GM18511 (cell line): ENCODE results near the gene LTBP1.
"Not testable (repeated sequence)": the region's sequence is repeated elsewhere in the genome, so short reads cannot be mapped to it uniquely, and the experiment has no call there.

Experiments
- ATAC-seq: cut with Tn5 transposase; IDR thresholded peaks from one replicate; pipeline ENCODE4 v1.9.1; 2021; ENCODE audit warnings: mild to moderate bottlenecking, moderate library complexity; ENCODE audit not compliant: unreplicated experiment

The LTBP1 gene

GRCh38 chr2:33215299-33215698, 268.5 kb downstream of the LTBP1 start:
- ATAC-seq = no peak

GRCh38 chr2:33215983-33216382, 269.2 kb downstream of the LTBP1 start:
- no peak for ATAC-seq

- ATAC-seq = no peak
Observed at GRCh38 chr2:33216508-33217182, 269.9 kb downstream of the LTBP1 start.

DNA sequence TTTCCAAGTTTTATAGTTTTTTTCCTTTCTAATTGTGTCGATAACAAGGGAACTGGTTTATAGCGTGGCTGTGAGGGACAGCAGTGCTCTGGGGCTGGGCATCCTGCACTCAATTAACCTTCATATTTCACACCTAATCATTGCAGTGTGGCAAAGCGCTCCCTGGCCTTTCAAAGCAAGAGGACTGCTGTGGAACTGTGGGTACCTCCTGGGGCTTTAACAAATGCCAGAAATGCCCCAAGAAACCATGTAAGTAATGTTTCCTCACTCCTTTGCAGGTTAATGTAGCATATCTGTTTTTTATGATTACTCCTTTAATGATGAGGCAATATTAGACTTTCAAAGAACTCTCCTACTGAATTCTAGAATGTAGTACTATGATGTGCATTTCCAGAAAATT, 270.7 kb downstream of the LTBP1 start:
- no peak for ATAC-seq

- ATAC-seq = no peak
Observed at GRCh38 chr2:33219114-33219513, 272.4 kb downstream of the LTBP1 start.

DNA sequence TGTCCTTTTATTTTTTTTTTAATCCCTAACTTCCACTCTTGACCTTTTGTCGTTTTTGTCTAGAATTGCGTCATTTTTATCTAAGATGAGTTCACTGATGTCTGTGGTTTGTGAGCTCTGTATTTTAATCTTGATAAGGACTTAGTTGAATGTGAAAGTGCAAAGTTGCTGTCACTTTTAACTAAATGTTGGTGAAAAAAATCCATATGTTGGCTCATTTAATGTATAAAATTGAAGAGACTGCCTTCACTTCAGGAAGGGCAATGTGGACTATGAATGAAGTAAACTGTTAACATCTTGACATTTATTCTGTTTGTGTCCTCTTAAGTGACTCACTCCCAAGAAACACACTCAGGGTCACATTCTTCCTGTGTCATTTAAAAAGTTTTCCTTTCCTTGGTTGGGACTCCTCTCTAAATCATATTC, 273.1 kb downstream of the LTBP1 start:
- no peak for ATAC-seq

- no peak for ATAC-seq
Observed at GRCh38 chr2:33220533-33220932, 273.8 kb downstream of the LTBP1 start.

- no peak for ATAC-seq
Observed at GRCh38 chr2:33221046-33221784, 274.5 kb downstream of the LTBP1 start.

GRCh38 chr2:33222309-33222708, 275.6 kb downstream of the LTBP1 start:
- ATAC-seq = no peak

- ATAC-seq = no peak
Observed at GRCh38 chr2:33223856-33224255, 277.1 kb downstream of the LTBP1 start.

GRCh38 chr2:33225350-33225749, 278.6 kb downstream of the LTBP1 start:
- no peak for ATAC-seq

DNA sequence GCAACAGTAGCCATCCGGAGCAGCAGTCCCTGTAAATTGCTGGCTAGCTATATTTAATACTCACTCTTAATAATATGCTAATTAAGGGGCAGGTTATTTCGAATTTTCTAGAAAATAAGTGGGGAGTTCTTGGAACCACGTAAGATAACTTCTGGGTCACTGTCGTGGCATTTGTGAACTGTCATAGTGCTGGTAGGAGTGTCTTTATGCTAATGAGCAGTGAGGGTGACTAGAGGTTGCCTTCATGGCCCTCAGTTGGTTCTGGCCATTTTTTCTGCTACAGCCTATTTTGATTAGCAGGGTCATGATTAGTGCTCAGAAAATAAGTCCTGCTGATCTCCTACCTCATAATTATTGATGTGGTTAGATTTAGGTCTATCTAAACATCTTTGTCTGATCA, 279.8 kb downstream of the LTBP1 start:
- no peak for ATAC-seq

- ATAC-seq = no peak
Observed at GRCh38 chr2:33229646-33230045, 282.9 kb downstream of the LTBP1 start.

GRCh38 chr2:33230195-33230594, 283.4 kb downstream of the LTBP1 start:
- no peak for ATAC-seq

GRCh38 chr2:33230842-33231241, 284.1 kb downstream of the LTBP1 start:
- no peak for ATAC-seq

- ATAC-seq = not testable (repeated sequence)
Observed at GRCh38 chr2:33235559-33235958, 288.8 kb downstream of the LTBP1 start.

DNA sequence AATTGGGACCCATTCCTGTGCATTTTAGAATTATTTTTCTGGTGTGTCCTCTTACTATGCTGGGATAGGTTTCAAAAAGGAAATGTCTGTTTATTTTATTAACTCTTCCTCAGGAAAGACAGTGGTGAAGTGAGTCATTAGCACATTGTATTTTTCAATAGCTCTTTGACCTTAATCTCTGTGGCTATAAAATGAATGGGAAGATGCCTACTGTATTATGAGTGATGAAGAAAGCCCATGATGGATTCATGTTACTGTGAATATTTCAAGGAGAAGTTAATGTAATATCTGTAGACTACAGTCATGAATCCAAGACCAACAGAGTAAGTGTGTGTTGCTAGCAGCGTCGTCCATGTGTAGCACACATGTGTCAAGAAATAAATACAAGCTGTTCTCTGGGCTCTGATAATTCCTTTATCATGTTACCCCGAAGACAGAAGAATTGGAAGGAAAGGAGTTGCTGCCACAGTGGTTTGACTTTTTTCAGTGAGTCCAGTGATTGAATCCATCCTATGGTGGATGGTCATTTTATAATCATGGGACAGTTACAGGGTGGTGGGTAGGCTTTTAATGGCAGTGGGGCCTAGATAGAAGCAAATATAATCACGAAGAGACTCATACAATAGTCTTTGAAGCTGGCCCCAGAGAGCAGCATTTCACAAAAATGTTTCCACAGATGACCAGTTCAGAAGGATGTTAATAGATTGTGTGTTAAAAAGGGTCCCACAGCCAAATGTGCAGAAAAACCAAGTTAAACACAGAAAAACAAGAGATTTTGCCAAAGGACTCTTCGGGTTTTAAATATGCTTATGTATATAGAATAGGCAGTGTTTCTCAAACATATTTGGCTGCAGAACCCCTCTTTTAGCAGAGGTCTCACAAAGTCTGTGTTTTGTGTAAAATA, 290.0 kb downstream of the LTBP1 start:
- no peak for ATAC-seq

GRCh38 chr2:33238111-33238510, 291.4 kb downstream of the LTBP1 start:
- no peak for ATAC-seq

DNA sequence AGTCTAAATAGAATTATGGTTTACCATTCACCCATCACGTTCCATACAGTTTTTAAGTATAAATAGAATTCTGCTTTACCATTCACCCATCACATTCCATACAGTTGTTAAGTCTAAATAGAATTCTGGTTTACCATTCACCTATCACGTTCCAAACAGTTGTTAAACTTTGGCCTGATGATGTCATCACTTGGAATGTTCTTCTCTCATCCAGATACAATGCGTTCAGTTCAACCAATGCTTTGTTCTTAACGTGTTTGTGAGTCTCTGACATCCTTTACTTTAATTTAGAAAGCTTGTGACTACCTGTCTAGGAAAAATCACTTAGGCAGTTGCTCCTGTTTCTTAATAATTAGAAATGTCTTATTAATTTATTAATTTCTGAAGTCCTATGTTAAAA, 293.4 kb downstream of the LTBP1 start:
- ATAC-seq = no peak

DNA sequence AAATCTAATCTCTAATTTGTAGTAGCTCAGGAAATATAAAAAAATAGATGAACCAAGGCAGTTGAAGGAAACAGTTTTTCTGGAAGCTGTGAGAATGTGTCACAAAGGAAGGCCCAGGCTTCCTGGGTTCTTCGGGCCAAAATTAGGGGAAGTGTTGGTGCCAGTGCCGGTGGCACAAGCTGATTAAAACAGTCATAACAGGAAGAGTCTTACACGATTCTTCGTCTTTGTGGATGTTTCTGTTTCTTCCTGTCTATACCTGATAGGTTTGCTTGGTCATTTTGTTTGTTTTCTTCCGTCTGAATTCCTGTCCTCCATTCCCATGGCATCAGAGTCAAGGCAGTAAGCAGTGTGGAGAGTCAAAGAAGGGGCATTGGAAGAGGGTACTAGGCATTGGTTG, 294.3 kb downstream of the LTBP1 start:
- ATAC-seq = no peak

DNA sequence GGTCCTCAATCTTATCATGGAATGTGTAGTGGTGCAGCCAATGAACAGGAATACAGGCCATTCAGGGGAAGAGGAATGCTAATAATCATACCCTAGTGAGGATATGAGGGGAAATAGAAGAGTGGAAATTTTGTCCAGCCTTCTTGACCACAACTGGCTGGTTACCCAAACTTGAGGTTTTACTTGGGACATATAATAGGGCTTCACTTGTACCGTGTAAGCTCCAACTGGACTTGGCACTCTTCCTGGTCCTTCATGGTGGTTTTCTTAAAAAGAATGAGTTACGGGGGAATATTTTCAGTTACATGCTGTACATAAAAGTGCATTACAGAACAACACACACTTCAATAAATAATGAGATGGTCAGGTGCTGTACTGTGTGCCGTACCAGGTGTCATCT, 294.8 kb downstream of the LTBP1 start:
- ATAC-seq = no peak

DNA sequence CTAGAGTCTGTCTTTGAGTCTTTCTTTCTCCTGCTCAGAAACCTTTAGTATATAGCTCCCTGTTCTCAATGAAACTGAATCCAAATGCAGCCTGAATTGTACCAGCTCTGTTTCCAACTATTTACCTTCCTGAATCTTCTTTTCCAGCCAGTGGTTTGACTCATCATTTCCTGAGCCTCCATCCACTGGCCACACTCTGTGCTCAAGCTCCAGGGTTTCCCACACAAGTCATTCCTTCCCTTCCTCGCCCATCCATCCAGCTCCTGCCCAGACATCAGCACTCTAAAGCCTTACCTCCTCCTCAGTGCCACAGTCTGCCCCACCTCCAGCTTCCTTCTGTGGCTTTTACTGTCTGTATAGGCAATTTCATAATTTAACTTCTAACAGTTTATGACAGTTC, 296.1 kb downstream of the LTBP1 start:
- ATAC-seq = no peak
